Measurements from ENCODE around the gene AK9. TPM values are rescaled to one million over a fixed set of nuclear protein-coding genes. Genes with fewer than 3 reads are reported as not detected.

Gene AK9
- total RNA-seq, 1 donor from 2014 or later, result 5.4 TPM

GRCh38 chr6:109471105-109471810, 219.7 kb downstream of the AK9 start:
- TF ChIP-seq, protein P1, sequence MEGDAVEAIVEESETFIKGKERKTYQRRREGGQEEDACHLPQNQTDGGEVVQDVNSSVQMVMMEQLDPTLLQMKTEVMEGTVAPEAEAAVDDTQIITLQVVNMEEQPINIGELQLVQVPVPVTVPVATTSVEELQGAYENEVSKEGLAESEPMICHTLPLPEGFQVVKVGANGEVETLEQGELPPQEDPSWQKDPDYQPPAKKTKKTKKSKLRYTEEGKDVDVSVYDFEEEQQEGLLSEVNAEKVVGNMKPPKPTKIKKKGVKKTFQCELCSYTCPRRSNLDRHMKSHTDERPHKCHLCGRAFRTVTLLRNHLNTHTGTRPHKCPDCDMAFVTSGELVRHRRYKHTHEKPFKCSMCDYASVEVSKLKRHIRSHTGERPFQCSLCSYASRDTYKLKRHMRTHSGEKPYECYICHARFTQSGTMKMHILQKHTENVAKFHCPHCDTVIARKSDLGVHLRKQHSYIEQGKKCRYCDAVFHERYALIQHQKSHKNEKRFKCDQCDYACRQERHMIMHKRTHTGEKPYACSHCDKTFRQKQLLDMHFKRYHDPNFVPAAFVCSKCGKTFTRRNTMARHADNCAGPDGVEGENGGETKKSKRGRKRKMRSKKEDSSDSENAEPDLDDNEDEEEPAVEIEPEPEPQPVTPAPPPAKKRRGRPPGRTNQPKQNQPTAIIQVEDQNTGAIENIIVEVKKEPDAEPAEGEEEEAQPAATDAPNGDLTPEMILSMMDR (IDR thresholded peaks at IDR 0.05; ENCODE audit: insufficient read depth, low read length, poor library complexity, severe bottlenecking), result no peak
- Histone ChIP-seq H3K4me3 (ENCODE audit: low read depth, low read length) (no peak overlapping the region), H3K36me3 (ENCODE audit: control insufficient read depth, insufficient read depth, low read length) (peaks cover 6% of the 10 kb centered on the region), H3K27me3 (ENCODE audit: control insufficient read depth, insufficient read depth, low read length) (no peaks in the 10 kb centered on the region)
- DNase-seq (ENCODE audit: low read depth), result no peak

GRCh38 chr6:109469591-109470189, 221.3 kb downstream of the AK9 start:
- H3K27me3 ChIP-seq (ENCODE audit: control insufficient read depth, insufficient read depth, low read length), result no peaks in the 10 kb centered on the region
- peaks cover 4% of the 10 kb centered on the region for H3K36me3 ChIP-seq (ENCODE audit: control insufficient read depth, insufficient read depth, low read length)
- no peak for DNase-seq (ENCODE audit: low read depth)
- TF ChIP-seq, protein P1 (IDR thresholded peaks at IDR 0.05; ENCODE audit: insufficient read depth, low read length, poor library complexity, severe bottlenecking), result no peak
- no peak overlapping the region for H3K4me3 ChIP-seq (ENCODE audit: low read depth, low read length)

GRCh38 chr6:109467696-109468095, 223.3 kb downstream of the AK9 start:
- TF ChIP-seq, protein P1 (IDR thresholded peaks at IDR 0.05; ENCODE audit: insufficient read depth, low read length, poor library complexity, severe bottlenecking), result no peak
- Histone ChIP-seq H3K27me3 (ENCODE audit: control insufficient read depth, insufficient read depth, low read length) (no peaks in the 10 kb centered on the region), H3K4me3 (ENCODE audit: low read depth, low read length) (no peak overlapping the region), H3K36me3 (ENCODE audit: control insufficient read depth, insufficient read depth, low read length) (peaks cover 3% of the 10 kb centered on the region)
- no peak for DNase-seq (ENCODE audit: low read depth)

GRCh38 chr6:109466212-109466923, 224.6 kb downstream of the AK9 start:
- Histone ChIP-seq H3K27me3 (ENCODE audit: control insufficient read depth, insufficient read depth, low read length) (no peaks in the 10 kb centered on the region), H3K4me3 (ENCODE audit: low read depth, low read length) (no peak overlapping the region), H3K36me3 (ENCODE audit: control insufficient read depth, insufficient read depth, low read length) (no peaks in the 10 kb centered on the region)
- DNase-seq (ENCODE audit: low read depth), result no peak
- TF ChIP-seq, protein P1 (IDR thresholded peaks at IDR 0.05; ENCODE audit: insufficient read depth, low read length, poor library complexity, severe bottlenecking), result no peak

- no peak for DNase-seq (ENCODE audit: low read depth)
- H3K36me3 ChIP-seq (ENCODE audit: control insufficient read depth, insufficient read depth, low read length), result no peaks in the 10 kb centered on the region
- no peaks in the 10 kb centered on the region for H3K27me3 ChIP-seq (ENCODE audit: control insufficient read depth, insufficient read depth, low read length)
- H3K4me3 ChIP-seq (ENCODE audit: low read depth, low read length), result no peak overlapping the region
- TF ChIP-seq, protein P1 (IDR thresholded peaks at IDR 0.05; ENCODE audit: insufficient read depth, low read length, poor library complexity, severe bottlenecking), result no peak
These were observed 225.2 kb downstream of the AK9 start for GRCh38 chr6:109465772-109466171.
